NCI-H187 (cell line): ENCODE data around the gene PCBP2.

Experiments
- DNase-seq, 2 experiments: peaks; one replicate each; lab custom pipeline; 2025; lab: John Stamatoyannopoulos, UW

PCBP2 gene

GRCh38 chr12:53493610-53494391 lies 41.9 kb downstream of the PCBP2 start:
- DNase-seq, result no peak

- no peak for DNase-seq
Observed at GRCh38 chr12:53495903-53496751, 44.2 kb downstream of the PCBP2 start.

DNA sequence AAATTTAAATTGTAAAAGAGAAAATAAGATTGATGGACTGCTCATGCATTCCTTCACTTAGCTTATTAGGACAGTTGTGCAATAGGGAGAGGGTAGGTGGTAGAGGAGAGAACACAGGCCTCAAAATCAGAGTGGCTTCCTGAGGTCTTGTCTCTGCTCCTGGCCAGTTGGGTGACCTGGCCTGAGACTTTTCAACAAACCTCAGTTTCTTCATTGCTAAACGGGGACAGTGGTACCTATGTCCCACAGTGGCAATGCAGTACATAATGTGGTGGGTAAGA lies 44.8 kb downstream of the PCBP2 start:
- DNase-seq, result no peak

GRCh38 chr12:53497461-53497860 lies 45.6 kb downstream of the PCBP2 start:
- no peak for DNase-seq

DNA sequence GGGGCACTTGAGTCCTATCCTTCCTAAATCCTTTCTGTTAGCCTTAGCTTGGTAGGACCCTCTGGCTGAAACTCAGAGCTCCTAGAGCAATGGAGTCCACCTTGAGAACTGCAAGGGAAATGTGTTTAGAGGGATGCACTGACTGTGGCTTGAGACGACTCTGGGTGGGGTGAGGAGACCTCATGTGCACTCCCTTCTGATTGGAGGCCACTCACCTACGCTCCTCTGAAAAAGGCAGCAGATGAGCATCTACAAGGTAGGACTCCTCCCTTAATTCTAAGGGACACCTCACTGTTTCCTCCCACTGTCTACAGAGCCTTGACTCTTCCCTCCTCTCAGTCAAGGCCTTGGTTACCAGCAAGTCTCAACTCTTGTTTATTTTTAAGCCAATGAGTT lies 46.3 kb downstream of the PCBP2 start:
- DNase-seq, result no peak

GRCh38 chr12:53499266-53500141 lies 47.6 kb downstream of the PCBP2 start, which contains the start of gene MAP3K12:
Gene MAP3K12, minus strand, starts transcription at chr12:53499458. Its CDS starts 12,067 bp downstream, at chr12:53487391.
- DNase-seq, result peak in 1 of 2 experiments; percentile 65

- DNase-seq, result no peak
Observed at GRCh38 chr12:53500142-53500775, 48.4 kb downstream of the PCBP2 start.

DNA sequence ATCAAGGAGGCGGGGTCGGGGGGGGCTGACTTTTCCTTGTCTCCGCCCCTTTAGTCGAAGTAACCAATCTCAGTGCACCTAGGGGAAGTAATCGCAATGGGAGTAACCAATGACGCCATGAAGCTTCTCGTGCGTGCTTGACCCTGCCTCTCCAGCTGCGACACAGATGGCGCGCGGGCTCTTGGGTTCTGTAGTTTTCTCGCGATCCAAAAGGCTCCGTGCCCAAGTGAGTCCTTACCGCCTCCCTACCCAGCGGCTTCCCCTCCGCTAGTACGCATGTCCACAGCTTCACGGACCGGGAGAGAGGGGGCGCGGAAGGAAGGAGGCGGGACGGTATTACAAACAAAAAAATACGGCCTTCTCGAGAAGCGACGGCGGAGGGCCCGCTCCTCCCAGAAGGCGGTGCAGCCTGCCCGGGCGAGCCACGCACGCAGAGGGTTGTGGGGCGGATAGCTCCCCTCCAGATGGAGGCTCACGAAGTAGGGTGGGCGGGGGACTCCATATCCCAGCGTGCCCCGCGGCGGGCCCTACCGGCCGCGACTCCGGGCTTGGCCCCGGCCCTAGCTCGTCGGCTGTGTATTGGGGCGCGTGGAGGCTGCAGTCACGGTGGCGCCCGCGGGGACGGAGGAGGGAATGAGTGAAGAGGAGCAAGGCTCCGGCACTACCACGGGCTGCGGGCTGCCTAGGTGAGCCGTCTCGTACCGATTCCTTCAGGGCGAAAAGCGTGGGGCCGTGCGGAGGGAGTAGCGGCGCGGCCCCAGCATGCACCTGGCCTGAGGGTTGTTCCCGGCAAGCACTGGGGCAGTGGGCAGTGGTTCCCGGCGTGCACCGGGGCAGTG lies 49.1 kb downstream of the PCBP2 start, which contains the start of gene TARBP2:
TARBP2 (plus strand) TSS at position 508 of the 839 bp plus-strand sequence; CDS start at position 634, 126 bp downstream.
- DNase-seq, result peak; percentile 99

DNA sequence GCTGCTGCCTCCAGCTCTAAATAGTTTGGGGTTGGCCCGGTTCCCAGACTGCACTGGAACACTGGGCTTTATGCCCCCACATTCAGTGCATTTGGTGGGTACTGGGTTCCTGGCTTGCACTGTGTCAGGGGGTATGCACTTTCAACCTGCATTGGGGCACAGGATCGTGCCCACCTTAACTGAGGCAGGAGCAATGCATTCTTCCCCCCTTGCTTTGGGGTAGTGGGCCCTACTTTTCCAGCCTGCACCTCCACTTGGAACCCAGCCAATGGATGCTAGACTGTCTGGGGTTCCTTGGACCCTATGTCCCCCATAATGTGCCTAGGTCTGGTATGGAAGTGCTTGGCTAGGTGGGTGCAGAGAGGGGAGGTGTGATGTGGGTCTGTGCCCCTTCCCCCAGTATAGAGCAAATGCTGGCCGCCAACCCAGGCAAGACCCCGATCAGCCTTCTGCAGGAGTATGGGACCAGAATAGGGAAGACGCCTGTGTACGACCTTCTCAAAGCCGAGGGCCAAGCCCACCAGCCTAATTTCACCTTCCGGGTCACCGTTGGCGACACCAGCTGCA lies 49.8 kb downstream of the PCBP2 start:
- DNase-seq, result no peak

- DNase-seq, result no peak
Observed at GRCh38 chr12:53502331-53502730, 50.4 kb downstream of the PCBP2 start.

GRCh38 chr12:53502983-53503728 lies 51.3 kb downstream of the PCBP2 start:
- no peak for DNase-seq

DNA sequence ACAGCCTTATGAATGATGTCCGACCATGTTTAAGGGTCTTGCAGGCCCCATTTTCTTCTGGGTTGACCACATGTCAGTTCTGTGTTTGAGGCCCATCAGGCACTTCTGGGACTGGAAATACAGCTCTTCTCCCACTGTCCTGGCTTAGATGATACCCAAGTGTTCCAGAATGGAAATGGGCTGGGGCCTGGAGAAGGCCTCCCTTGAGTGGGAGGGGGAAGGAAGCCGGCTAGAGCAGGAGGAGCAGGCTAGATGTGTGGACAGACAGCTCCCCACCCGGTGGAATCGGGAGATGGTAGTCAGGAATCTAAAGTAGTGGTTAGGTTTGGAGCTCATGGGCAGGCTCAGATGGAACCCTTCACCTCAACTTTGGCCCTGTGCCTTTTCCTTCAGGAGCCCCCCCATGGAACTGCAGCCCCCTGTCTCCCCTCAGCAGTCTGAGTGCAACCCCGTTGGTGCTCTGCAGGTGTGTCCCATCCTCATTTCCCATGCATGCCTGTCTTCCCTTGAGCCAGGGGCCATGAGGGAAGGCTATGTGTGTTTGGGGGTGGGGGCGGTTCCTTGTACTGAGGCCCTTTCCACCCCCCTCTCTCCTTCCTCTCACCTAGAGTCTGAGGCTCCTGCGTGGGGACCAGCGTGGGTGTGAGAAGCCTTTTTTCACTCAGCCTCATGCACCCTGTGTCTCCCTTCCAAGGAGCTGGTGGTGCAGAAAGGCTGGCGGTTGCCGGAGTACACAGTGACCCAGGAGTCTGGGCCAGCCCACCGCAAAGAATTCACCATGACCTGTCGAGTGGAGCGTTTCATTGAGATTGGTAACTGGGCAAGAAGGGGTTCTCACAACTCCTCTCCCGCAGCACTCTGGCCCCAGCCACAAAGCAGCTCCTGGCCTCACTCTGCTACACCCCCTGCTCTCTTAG lies 52.4 kb downstream of the PCBP2 start:
- DNase-seq, result no peak

DNA sequence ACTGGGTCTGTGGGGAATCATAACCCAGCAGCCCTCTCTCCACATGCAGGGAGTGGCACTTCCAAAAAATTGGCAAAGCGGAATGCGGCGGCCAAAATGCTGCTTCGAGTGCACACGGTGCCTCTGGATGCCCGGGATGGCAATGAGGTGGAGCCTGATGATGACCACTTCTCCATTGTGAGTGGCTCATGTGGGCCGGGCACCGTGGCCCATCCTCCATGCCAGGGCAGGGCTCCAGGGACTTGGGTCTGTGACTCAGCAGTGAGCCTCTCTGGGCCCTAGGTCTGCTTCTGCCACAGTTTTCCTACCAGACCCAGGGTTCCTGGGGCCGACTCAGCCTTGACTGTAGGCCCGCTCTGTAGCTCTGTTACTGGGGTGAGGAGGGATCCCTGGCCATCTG lies 53.2 kb downstream of the PCBP2 start:
- no peak for DNase-seq

DNA sequence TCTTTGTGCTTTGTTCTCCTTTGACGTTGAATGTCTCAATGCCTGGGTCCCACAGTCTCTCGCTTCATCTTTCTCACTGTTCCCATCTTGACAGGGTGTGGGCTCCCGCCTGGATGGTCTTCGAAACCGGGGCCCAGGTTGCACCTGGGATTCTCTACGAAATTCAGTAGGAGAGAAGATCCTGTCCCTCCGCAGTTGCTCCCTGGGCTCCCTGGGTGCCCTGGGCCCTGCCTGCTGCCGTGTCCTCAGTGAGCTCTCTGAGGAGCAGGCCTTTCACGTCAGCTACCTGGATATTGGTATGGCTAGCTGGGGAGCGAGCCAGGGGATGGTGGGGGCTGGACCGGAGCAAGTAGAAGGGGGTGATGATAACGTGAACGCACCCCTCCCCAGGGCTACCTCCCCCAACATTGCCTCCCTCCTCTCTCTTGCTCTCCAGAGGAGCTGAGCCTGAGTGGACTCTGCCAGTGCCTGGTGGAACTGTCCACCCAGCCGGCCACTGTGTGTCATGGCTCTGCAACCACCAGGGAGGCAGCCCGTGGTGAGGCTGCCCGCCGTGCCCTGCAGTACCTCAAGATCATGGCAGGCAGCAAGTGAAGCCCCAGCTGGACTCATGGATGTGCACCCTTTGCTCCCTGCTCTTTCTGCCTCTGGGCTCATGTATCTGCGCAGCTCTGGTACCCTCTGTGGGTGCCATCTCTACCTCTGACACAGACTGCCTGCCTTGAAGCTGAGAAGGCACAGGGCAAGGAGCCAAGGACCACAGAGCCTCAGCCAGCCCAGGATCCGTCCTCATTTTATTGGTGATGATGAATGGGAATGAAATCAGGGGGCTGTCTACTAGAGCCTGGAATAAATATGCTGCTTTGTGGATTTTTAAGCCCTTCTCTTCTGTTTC lies 53.9 kb downstream of the PCBP2 start:
- no peak for DNase-seq

DNA sequence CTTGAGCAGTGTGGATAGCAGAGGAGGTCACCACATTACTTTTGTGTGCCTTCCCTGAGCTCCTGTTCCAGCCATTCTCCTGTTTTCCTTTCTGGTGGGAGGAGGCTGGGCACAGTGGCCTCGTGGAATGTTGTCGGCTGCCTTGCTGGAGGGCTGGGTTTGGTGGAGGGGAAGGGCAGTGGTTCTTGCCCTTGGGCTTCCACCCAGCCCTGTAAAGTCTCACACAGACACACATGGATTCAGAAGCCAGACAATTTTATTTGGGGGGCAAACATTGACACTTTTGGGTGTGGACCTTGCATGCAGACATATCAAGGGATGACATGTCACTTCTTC lies 54.5 kb downstream of the PCBP2 start:
- DNase-seq, result no peak

GRCh38 chr12:53506881-53507602 lies 55.1 kb downstream of the PCBP2 start, which contains the start of gene NPFF:
Gene NPFF, minus strand, starts transcription at chr12:53507484. Its CDS starts 10 bp downstream, at chr12:53507474.
- DNase-seq, result no peak

GRCh38 chr12:53507603-53507885 lies 55.6 kb downstream of the PCBP2 start:
- DNase-seq, result no peak
